Uterus (tissue), 4 donors: Measurements from ENCODE around the gene BAD. TPM values are rescaled to one million over a fixed set of nuclear protein-coding genes. Genes with fewer than 3 reads are reported as not detected.
A peak's percentile ranks its signal among the peaks of the same experiment; 100 is the strongest.

Experiments
- DNase-seq, 2 donors: peaks; one replicate each; pipeline ENCODE4 v3.0.0-alpha.2; 2019 to 2020
- H3K27ac ChIP-seq, 2 donors: fragments of 200-600 bp; sonication (generic); 1 replicate in 1 of 2; 2 replicates in 1 of 2; pipeline ENCODE4 v1.5.1; 2016 to 2018
- H3K27me3 ChIP-seq, 2 donors: fragments of 200-600 bp; sonication (generic); one replicate each; pipeline ENCODE4 v1.5.1; 2018 to 2019; ENCODE audit warnings: control low read depth in 1 of 2
- H3K36me3 ChIP-seq, 2 donors: fragments of 200-600 bp; sonication (generic); one replicate each; pipeline ENCODE4 v1.5.1; 2019; ENCODE audit warnings: control low read depth in 1 of 2
- H3K4me1 ChIP-seq, 2 donors: fragments of 200-600 bp; sonication (generic); one replicate each; pipeline ENCODE4 v1.5.1; 2018 to 2019; ENCODE audit warnings: control low read depth in 1 of 2
- H3K4me3 ChIP-seq, 2 donors: fragments of 200-600 bp; sonication (generic); 1 replicate in 1 of 2; 2 replicates in 1 of 2; pipeline ENCODE4 v1.5.1; 2018 to 2019; ENCODE audit warnings: mild to moderate bottlenecking in 1 of 2
- H3K9me3 ChIP-seq, 2 donors: fragments of 200-600 bp; sonication (generic); one replicate each; pipeline ENCODE4 v1.5.1; 2019; ENCODE audit warnings: control low read depth in 1 of 2
- CTCF ChIP-seq, 4 experiments: fragments of 200-600 bp in 2 of 4; fragments of 450-650 bp in 2 of 4; sonication (generic) in 2 of 4; IDR thresholded peaks; one replicate each; pipeline ENCODE4 v1.5.1; 2016 to 2019; ENCODE audit warnings: antibody characterized with exemption in 4 of 4, mild to moderate bottlenecking in 2 of 4, moderate library complexity in 1 of 4
- POLR2A ChIP-seq, 2 donors: fragments of 450-650 bp; IDR thresholded peaks; one replicate each; pipeline ENCODE4 v1.6.1; 2016; ENCODE audit warnings: antibody characterized with exemption in 2 of 2, mild to moderate bottlenecking in 1 of 2, moderate library complexity in 1 of 2
- intact Hi-C: fragments of 100-400 bp; cut with DNase I; formaldehyde crosslinking; loops from one replicate; pipeline ENCODE4 v1.15.1; 2023; ENCODE audit warnings: low total_unique reads
- total RNA-seq, 4 donors: library from RNA; depleted of rRNA in 3 of 4; stranded (reverse); fragments of >200 nt in 3 of 4; gene quantifications; one replicate each; pipeline versions ENCODE4 v1.1.0 to v1.2.4, GENCODE V29; 2014 to 2023
- donor health status: DM: yes; HTN: yes; CAD: no.

Gene BAD
- total RNA-seq, 4 donors from 2014 or later = 54.8 to 72.9 (median 62.0) TPM

DNA sequence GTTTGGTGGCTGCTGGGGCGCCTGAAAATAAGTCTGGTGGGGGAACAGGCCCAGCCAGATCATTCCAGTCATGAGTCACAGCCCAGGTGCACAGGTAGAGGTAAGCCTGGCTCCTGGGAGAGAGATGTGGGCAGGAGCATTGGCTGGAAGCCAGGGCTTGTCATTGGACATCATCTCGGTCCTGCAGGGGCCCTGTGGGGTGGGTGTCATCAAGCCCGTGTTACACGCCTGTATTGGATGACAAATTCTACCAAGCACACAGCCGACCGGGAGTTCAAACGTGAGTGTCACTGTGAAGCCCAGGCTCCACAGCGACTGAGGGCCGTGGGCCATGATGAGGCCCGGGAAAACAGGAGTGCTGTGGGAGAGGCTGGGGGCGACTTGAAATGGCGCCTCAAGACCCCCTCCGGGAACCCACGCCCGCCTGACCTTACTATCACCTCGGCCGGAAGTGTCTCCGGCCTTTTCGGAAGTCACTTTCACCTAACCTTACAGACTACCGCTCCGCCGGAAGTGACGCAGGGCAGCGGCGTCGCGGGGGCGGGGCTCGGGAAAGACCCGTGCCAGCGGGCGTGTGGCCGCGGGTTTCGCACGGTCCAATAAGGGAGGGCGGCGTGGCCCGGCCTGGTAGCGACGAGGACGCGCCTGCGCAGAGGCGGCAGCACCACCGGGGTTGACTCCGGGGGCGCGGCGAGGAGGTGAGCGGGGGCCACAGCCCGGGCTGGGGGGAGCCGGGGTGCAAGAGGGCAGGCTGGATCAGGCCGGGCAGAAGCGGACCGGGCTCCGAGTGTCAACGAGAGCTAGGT is 43.8 kb downstream of the BAD start, which contains the start of gene FKBP2:
Gene FKBP2 (plus strand): TSS at position 661 of the 806 bp plus-strand sequence. CDS start 1,293 bp downstream, outside the sequence.
- peak; percentile 95 to 99 for DNase-seq
- no peaks in the 10 kb centered on the region for H3K27me3 ChIP-seq
- intact Hi-C loops = no loop called here
- no peaks in the 10 kb centered on the region for H3K9me3 ChIP-seq
- H3K4me3 ChIP-seq = peak within 1 kb of the TSS; percentile 61 to 87
- H3K36me3 ChIP-seq = no peaks in the 10 kb centered on the region
- peak; percentile 84 to 86 for TF ChIP-seq POLR2A (IDR thresholded peaks at IDR 0.05)
- TF ChIP-seq CTCF (IDR thresholded peaks at IDR 0.05) = peak in 2 of 4 experiments; percentile 18 to 19
- H3K4me1 ChIP-seq = peaks cover 0 to 10% of the 10 kb centered on the region in 2 donors
- H3K27ac ChIP-seq = peak within 1 kb of the TSS; percentile 95 to 99

GRCh38 chr11:64239662-64240434 is 44.6 kb downstream of the BAD start:
- intact Hi-C loops = no loop called here
- Histone ChIP-seq H3K9me3 (no peaks in the 10 kb centered on the region), H3K27ac (peak overlapping the region; percentile 95 to 99), H3K36me3 (no peaks in the 10 kb centered on the region), H3K4me3 (peak overlapping the region; percentile 61 to 87), H3K27me3 (no peaks in the 10 kb centered on the region), H3K4me1 (peaks cover 0 to 10% of the 10 kb centered on the region in 2 donors)
- TF ChIP-seq CTCF (IDR thresholded peaks at IDR 0.05) (no peak), POLR2A (IDR thresholded peaks at IDR 0.05) (no peak)
- DNase-seq = no peak

DNA sequence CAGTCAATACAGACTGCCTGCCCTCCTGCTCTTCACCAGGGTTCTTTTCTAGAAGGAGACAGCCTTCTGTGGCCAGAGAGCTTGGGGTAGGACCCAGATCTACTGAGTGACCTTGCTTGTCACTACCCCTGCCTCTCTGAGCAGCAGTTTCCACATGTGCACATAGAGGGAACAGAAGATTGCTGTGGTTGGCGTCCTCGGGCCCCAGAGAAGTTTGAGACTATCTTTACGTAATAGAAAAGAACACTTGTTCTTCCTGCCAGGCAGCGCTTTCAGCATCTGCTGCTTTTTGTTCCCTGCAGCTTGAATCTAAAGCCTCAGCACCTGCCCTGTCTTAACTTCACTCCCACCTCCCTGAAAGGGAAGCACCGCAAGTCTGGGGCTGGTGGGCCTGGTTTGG is 45.5 kb downstream of the BAD start:
- DNase-seq = no peak
- Histone ChIP-seq H3K27me3 (no peaks in the 10 kb centered on the region), H3K4me1 (peaks cover 0 to 10% of the 10 kb centered on the region in 2 donors), H3K9me3 (no peaks in the 10 kb centered on the region), H3K27ac (no peak overlapping the region), H3K4me3 (no peak overlapping the region), H3K36me3 (no peaks in the 10 kb centered on the region)
- no peak for TF ChIP-seq POLR2A (IDR thresholded peaks at IDR 0.05)
- no peak for TF ChIP-seq CTCF (IDR thresholded peaks at IDR 0.05)
- intact Hi-C loops = no loop called here

DNA sequence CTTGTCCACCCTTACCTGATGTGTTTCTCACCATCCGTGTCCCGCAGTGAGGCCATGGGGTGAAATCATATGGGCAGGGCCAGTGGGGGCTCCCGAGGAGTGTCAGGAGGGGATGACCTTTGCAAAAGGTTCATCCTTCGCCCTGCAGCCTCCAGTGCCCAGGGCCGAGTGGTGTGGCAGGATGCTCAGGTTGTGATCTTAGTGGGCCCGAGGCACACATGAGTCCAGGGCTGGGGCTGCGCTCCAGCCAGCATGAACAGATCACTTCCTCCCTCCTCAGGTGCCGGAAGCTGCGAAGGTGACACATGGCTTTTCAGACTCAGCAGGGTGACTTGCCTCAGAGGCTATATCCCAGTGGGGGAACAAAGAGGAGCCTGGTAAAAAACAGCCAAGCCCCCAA is 46.4 kb downstream of the BAD start:
- no peaks in the 10 kb centered on the region for H3K36me3 ChIP-seq
- no peak overlapping the region for H3K4me3 ChIP-seq
- no peaks in the 10 kb centered on the region for H3K9me3 ChIP-seq
- no peak for DNase-seq
- no peak for TF ChIP-seq CTCF (IDR thresholded peaks at IDR 0.05)
- TF ChIP-seq POLR2A (IDR thresholded peaks at IDR 0.05) = no peak
- H3K4me1 ChIP-seq = peaks cover 0 to 18% of the 10 kb centered on the region in 2 donors
- H3K27ac ChIP-seq = no peak overlapping the region
- no peaks in the 10 kb centered on the region for H3K27me3 ChIP-seq
- intact Hi-C loops = no loop called here
